Osteocyte (in vitro differentiated cells): ENCODE data around the gene NRG3. TPM values are rescaled to one million over a fixed set of nuclear protein-coding genes. Genes with fewer than 3 reads are reported as not detected.

Experiments
- DNase-seq: peaks from one replicate; pipeline ENCODE4 v3.0.0; 2021; ENCODE audit warnings: mixed read lengths; ENCODE audit not compliant: unreplicated experiment; ENCODE audit errors: extremely low spot score
- H3K27ac Mint-ChIP-seq: one replicate; pipeline ENCODE4 v1.8.0; 2021; ENCODE audit warnings: mild to moderate bottlenecking, mixed read lengths; ENCODE audit not compliant: unreplicated experiment
- H3K27me3 Mint-ChIP-seq: one replicate; pipeline ENCODE4 v1.8.0; 2021; ENCODE audit warnings: mixed read lengths; ENCODE audit not compliant: unreplicated experiment
- H3K36me3 Mint-ChIP-seq: one replicate; pipeline ENCODE4 v1.8.0; 2021; ENCODE audit warnings: mixed read lengths; ENCODE audit not compliant: unreplicated experiment
- H3K4me1 Mint-ChIP-seq: one replicate; pipeline ENCODE4 v1.8.0; 2021; ENCODE audit warnings: mixed read lengths; ENCODE audit not compliant: unreplicated experiment
- H3K4me3 Mint-ChIP-seq: one replicate; pipeline ENCODE4 v1.8.0; 2021; ENCODE audit warnings: mild to moderate bottlenecking, moderate library complexity, mixed read lengths; ENCODE audit not compliant: unreplicated experiment
- H3K9me3 Mint-ChIP-seq: one replicate; pipeline ENCODE4 v1.8.0; 2021; ENCODE audit warnings: mixed read lengths; ENCODE audit not compliant: unreplicated experiment
- total RNA-seq: library from RNA; stranded (reverse); gene quantifications from 2 replicates; pipeline ENCODE4 v1.2.1, GENCODE V29; 2021
- TF ChIP-seq, protein P1 (sequence below): fragments of 200-600 bp; sonication (generic); IDR thresholded peaks from 2 replicates; pipeline ENCODE4 v1.5.0; 2021; ENCODE audit warnings: antibody characterized with exemption, mild to moderate bottlenecking, moderate library complexity

NRG3 gene
- total RNA-seq, 1 donor from 2014 or later = not detected

- H3K36me3 Mint-ChIP-seq = no peaks in the 10 kb centered on the region
- no peaks in the 10 kb centered on the region for H3K27me3 Mint-ChIP-seq
- H3K27ac Mint-ChIP-seq = no peak overlapping the region
- TF ChIP-seq, protein P1, sequence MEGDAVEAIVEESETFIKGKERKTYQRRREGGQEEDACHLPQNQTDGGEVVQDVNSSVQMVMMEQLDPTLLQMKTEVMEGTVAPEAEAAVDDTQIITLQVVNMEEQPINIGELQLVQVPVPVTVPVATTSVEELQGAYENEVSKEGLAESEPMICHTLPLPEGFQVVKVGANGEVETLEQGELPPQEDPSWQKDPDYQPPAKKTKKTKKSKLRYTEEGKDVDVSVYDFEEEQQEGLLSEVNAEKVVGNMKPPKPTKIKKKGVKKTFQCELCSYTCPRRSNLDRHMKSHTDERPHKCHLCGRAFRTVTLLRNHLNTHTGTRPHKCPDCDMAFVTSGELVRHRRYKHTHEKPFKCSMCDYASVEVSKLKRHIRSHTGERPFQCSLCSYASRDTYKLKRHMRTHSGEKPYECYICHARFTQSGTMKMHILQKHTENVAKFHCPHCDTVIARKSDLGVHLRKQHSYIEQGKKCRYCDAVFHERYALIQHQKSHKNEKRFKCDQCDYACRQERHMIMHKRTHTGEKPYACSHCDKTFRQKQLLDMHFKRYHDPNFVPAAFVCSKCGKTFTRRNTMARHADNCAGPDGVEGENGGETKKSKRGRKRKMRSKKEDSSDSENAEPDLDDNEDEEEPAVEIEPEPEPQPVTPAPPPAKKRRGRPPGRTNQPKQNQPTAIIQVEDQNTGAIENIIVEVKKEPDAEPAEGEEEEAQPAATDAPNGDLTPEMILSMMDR = no peak
- H3K9me3 Mint-ChIP-seq = peaks cover 18% of the 10 kb centered on the region
- H3K4me1 Mint-ChIP-seq = no peaks in the 10 kb centered on the region
- no peak for DNase-seq
- no peak overlapping the region for H3K4me3 Mint-ChIP-seq
Measured at GRCh38 chr10:82396886-82397285, 521.9 kb downstream of the NRG3 start.

GRCh38 chr10:82397854-82398253 is 522.9 kb downstream of the NRG3 start:
- TF ChIP-seq, protein P1 = no peak
- H3K27ac Mint-ChIP-seq = no peak overlapping the region
- peaks cover 18% of the 10 kb centered on the region for H3K9me3 Mint-ChIP-seq
- no peaks in the 10 kb centered on the region for H3K36me3 Mint-ChIP-seq
- no peak for DNase-seq
- no peak overlapping the region for H3K4me3 Mint-ChIP-seq
- H3K27me3 Mint-ChIP-seq = no peaks in the 10 kb centered on the region
- no peaks in the 10 kb centered on the region for H3K4me1 Mint-ChIP-seq

DNA sequence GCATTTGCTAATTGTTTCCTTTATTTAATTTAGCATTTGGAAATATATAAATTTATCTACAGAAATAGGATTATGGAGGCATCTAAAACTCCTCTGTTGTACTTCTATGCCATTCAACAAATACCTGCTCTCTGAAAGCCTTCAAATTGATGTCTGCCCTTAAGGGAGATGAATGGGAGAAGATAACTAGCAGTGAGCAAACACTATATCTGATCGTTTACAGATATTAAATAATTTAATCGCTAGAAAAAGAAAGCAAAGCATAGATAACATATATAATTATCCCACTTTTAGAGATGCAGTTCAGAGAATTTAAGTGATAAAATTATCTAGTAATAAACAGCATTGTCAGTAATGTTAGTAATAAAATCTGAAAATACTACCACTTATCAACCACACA is 524.9 kb downstream of the NRG3 start:
- no peak for DNase-seq
- H3K27ac Mint-ChIP-seq = no peak overlapping the region
- no peaks in the 10 kb centered on the region for H3K4me1 Mint-ChIP-seq
- TF ChIP-seq, protein P1 = no peak
- no peak overlapping the region for H3K4me3 Mint-ChIP-seq
- H3K36me3 Mint-ChIP-seq = no peaks in the 10 kb centered on the region
- no peaks in the 10 kb centered on the region for H3K27me3 Mint-ChIP-seq
- H3K9me3 Mint-ChIP-seq = peaks cover 14% of the 10 kb centered on the region

DNA sequence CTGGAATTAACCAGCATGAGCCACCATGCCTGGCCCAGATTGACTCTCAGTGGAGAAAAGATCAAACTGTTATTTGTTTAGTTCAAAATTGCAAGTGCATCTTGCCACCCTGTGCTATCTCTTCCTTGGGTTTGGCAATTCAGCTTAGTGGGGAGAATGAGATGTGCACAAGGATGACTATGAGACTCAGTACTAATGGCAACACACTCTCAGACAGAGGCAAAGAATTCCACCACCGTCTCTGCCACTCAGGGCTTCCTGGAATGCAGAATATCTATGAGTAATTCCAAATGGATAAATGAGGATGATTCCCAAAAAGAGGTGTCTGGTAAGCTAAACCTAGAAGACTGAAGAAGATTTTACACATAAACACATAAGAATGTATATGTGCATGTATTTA is 525.8 kb downstream of the NRG3 start:
- Mint-ChIP-seq H3K36me3 (no peaks in the 10 kb centered on the region), H3K4me1 (no peaks in the 10 kb centered on the region), H3K4me3 (no peak overlapping the region), H3K27ac (no peak overlapping the region), H3K9me3 (peaks cover 9% of the 10 kb centered on the region), H3K27me3 (no peaks in the 10 kb centered on the region)
- DNase-seq = no peak
- TF ChIP-seq, protein P1 = no peak

- no peaks in the 10 kb centered on the region for H3K27me3 Mint-ChIP-seq
- TF ChIP-seq, protein P1 = no peak
- H3K9me3 Mint-ChIP-seq = no peaks in the 10 kb centered on the region
- no peak overlapping the region for H3K4me3 Mint-ChIP-seq
- no peak overlapping the region for H3K27ac Mint-ChIP-seq
- H3K4me1 Mint-ChIP-seq = no peaks in the 10 kb centered on the region
- no peak for DNase-seq
- no peaks in the 10 kb centered on the region for H3K36me3 Mint-ChIP-seq
Measured at GRCh38 chr10:82402906-82403401, 528.0 kb downstream of the NRG3 start.
